ENCODE measurements around the gene NDUFA6. TPM values are rescaled to one million over a fixed set of nuclear protein-coding genes. Genes with fewer than 3 reads are reported as not detected.

NDUFA6 gene
- total and polyA plus RNA-seq, 2 of the 13 experiments (the other 11 are each of a cell fraction or from before 2014, with no cell fraction given): 68.5 to 87.8 TPM

DNA sequence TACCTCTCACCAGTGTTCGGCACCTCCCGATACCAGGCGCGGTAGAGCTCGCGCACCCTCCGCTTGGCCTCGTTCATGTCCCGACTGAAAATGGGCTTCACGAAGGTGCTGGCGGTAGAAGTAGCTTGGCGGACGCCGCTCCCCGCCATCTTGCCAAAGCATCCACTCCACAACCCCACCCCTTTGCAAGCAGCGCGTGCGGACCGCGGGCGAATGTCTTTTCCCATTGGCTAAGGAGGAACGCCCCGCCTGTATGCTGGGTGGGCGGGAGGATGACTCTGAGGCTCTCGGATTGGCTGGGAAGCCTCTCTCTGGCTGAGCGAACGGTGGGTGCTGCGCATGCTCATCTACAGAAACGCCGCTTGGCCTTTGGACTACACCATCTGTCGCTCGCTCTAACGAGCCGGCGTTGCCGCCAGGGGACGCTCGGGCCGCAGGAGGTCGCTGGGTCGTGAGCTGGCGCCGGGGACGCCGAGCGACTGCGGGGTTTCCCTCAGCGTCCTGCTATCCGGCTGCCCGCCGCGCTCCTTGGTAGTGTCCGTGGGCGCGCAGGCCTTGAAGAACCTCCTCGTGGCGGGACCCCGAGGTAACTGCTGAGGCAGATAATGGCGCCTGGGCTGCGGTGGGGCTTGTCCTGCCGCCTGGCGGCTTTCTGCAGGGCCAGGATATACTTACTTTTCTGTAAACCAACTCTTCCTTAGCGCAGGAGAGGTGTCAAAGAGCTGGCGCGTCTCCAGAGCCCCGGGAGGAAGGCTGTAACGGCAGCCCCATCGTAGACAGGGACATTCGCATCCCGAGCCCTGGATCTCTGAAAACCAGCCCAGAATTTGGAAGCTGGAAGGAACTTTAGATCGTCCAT, at the start of gene NDUFA6 (continued):
- peak; percentile 95 for TF ChIP-seq AGO2 (optimal IDR thresholded peaks at IDR 0.05; ENCODE audit: low read depth, low read length)
- TF ChIP-seq MAFG (CRISPR knock-in tag; IDR thresholded peaks at IDR 0.05): no peak
- TF ChIP-seq, protein P1, sequence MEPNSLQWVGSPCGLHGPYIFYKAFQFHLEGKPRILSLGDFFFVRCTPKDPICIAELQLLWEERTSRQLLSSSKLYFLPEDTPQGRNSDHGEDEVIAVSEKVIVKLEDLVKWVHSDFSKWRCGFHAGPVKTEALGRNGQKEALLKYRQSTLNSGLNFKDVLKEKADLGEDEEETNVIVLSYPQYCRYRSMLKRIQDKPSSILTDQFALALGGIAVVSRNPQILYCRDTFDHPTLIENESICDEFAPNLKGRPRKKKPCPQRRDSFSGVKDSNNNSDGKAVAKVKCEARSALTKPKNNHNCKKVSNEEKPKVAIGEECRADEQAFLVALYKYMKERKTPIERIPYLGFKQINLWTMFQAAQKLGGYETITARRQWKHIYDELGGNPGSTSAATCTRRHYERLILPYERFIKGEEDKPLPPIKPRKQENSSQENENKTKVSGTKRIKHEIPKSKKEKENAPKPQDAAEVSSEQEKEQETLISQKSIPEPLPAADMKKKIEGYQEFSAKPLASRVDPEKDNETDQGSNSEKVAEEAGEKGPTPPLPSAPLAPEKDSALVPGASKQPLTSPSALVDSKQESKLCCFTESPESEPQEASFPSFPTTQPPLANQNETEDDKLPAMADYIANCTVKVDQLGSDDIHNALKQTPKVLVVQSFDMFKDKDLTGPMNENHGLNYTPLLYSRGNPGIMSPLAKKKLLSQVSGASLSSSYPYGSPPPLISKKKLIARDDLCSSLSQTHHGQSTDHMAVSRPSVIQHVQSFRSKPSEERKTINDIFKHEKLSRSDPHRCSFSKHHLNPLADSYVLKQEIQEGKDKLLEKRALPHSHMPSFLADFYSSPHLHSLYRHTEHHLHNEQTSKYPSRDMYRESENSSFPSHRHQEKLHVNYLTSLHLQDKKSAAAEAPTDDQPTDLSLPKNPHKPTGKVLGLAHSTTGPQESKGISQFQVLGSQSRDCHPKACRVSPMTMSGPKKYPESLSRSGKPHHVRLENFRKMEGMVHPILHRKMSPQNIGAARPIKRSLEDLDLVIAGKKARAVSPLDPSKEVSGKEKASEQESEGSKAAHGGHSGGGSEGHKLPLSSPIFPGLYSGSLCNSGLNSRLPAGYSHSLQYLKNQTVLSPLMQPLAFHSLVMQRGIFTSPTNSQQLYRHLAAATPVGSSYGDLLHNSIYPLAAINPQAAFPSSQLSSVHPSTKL (CRISPR knock-in tag; IDR thresholded peaks at IDR 0.05): peak; percentile 65
- no peak for TF ChIP-seq ZSCAN30 (CRISPR knock-in tag; IDR thresholded peaks at IDR 0.05)
- TF ChIP-seq ZNF234 (CRISPR knock-in tag; conservative IDR thresholded peaks at IDR 0.05): peak; percentile 65
- no peak for TF ChIP-seq ELF4 (CRISPR knock-in tag; IDR thresholded peaks at IDR 0.05; ENCODE audit: borderline replicate concordance)
- no peak for TF ChIP-seq ZMAT3 (CRISPR knock-in tag; conservative IDR thresholded peaks at IDR 0.05)
- TF ChIP-seq, protein P2, sequence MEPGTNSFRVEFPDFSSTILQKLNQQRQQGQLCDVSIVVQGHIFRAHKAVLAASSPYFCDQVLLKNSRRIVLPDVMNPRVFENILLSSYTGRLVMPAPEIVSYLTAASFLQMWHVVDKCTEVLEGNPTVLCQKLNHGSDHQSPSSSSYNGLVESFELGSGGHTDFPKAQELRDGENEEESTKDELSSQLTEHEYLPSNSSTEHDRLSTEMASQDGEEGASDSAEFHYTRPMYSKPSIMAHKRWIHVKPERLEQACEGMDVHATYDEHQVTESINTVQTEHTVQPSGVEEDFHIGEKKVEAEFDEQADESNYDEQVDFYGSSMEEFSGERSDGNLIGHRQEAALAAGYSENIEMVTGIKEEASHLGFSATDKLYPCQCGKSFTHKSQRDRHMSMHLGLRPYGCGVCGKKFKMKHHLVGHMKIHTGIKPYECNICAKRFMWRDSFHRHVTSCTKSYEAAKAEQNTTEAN (CRISPR knock-in tag; conservative IDR thresholded peaks at IDR 0.05): peak; percentile 73
- TF ChIP-seq CEBPB (IDR thresholded peaks at IDR 0.05; ENCODE audit: borderline replicate concordance, low read depth, low read length): no peak
- no peak for TF ChIP-seq ZNF660 (CRISPR knock-in tag; IDR thresholded peaks at IDR 0.05; ENCODE audit: borderline replicate concordance, low read depth)
- 0 out of 2 replicates have a peak, but pooled peaks have one; percentile 35 for TF ChIP-seq SRY (CRISPR knock-in tag; IDR thresholded peaks at IDR 0.05)
- 0 out of 2 replicates have a peak, but pooled peaks have one; percentile 42 for TF ChIP-seq ZNF30 (CRISPR knock-in tag; IDR thresholded peaks at IDR 0.05)
- no peak for TF ChIP-seq SP140L (CRISPR knock-in tag; IDR thresholded peaks at IDR 0.05; ENCODE audit: borderline replicate concordance)
- TF ChIP-seq MTA3 (CRISPR knock-in tag; IDR thresholded peaks at IDR 0.05): no peak
- no peak; the same call in 1 of the 2 replicates for TF ChIP-seq WIZ (CRISPR knock-in tag; IDR thresholded peaks at IDR 0.05)
- peak; percentile 62; the same call in 1 of the 2 replicates for TF ChIP-seq GATAD2A (CRISPR knock-in tag; IDR thresholded peaks at IDR 0.05)
- peak; percentile 90 for TF ChIP-seq ZNF839 (CRISPR knock-in tag; IDR thresholded peaks at IDR 0.05; ENCODE audit: borderline replicate concordance)
- peak; percentile 74 for TF ChIP-seq ZSCAN31 (CRISPR knock-in tag; IDR thresholded peaks at IDR 0.05; ENCODE audit: low read depth)
- TF ChIP-seq MIXL1 (CRISPR knock-in tag; IDR thresholded peaks at IDR 0.05): peak; percentile 81
- TF ChIP-seq CREB1 (IDR thresholded peaks at IDR 0.05): peak; percentile 74
- peak; percentile 70 for TF ChIP-seq CREB1 (CRISPR knock-in tag; IDR thresholded peaks at IDR 0.05)
- peak; percentile 12; the same call in 1 of the 2 replicates for TF ChIP-seq NCOR1 (IDR thresholded peaks at IDR 0.05; ENCODE audit: borderline replicate concordance, low read length)
- TF ChIP-seq ARNT (IDR thresholded peaks at IDR 0.05): no peak
- no peak for TF ChIP-seq FOXM1 (CRISPR knock-in tag; IDR thresholded peaks at IDR 0.05)

Data from HepG2 (cell line).